ENCODE results near the gene SLC7A1. TPM values are rescaled to one million over a fixed set of nuclear protein-coding genes. Genes with fewer than 3 reads are reported as not detected.

Gene SLC7A1
- total and polyA plus RNA-seq, 2 of the 8 experiments (the other 6 are each of a cell fraction or from before 2014, with no cell fraction given) = 26.8 to 114 TPM

GRCh38 chr13:29597246-29597645 lies 1.8 kb upstream of the SLC7A1 start (continued):
- no peak for TF ChIP-seq RXRA (IDR thresholded peaks at IDR 0.05; ENCODE audit: insufficient read depth, low read depth, low read length)
- no peak for TF ChIP-seq RAD21 (IDR thresholded peaks at IDR 0.05 in 1 of 2, conservative IDR thresholded peaks at IDR 0.05 in 1 of 2; ENCODE audit: low read depth in 2 of 2, low read length in 2 of 2)
- no peak for TF ChIP-seq SP1 (IDR thresholded peaks at IDR 0.05; ENCODE audit: low read depth, low read length)
- TF ChIP-seq CHD7 (IDR thresholded peaks at IDR 0.05; ENCODE audit: insufficient replicate concordance, low read length) = no peak
- TF ChIP-seq BACH1 (IDR thresholded peaks at IDR 0.05; ENCODE audit: low read length) = no peak

Measured in H1 (cell line).